HEK293 (cell line): ENCODE measurements around the gene LSS.

ENCODE experiments used
- CTCF ChIA-PET: fragments of 350-600 bp; formaldehyde crosslinking; extraction: SDS; loops from one replicate; lab custom pipeline; 2021; ENCODE audit warnings: antibody characterized with exemption; lab: Yijun Ruan, JAX
- POLR2A ChIA-PET: fragments of 300-600 bp; formaldehyde crosslinking; extraction: SDS; loops from one replicate; lab custom pipeline; 2020; ENCODE audit warnings: antibody characterized with exemption, inconsistent platforms; lab: Yijun Ruan, JAX
- H3K27ac ChIP-seq: fragments of 200-500 bp; sonication (Bioruptor generic); 2 replicates; pipeline ENCODE4 v1.5.1; 2014; ENCODE audit warnings: low read depth, low read length, control low read depth, inconsistent platforms; ENCODE audit errors: extremely low read depth
- H3K36me3 ChIP-seq, 2 experiments: fragments of 200-500 bp in 1 of 2; sonication (Bioruptor generic) in 1 of 2; 1 replicate in 1 of 2; 2 replicates in 1 of 2; pipeline ENCODE4 v1.5.1; 2014 to 2017; ENCODE audit warnings: inconsistent platforms in 2 of 2, low read length in 2 of 2; ENCODE audit not compliant: control insufficient read depth in 2 of 2, insufficient read depth in 1 of 2
- H3K4me1 ChIP-seq: fragments of 200-500 bp; sonication (Bioruptor generic); 2 replicates; pipeline ENCODE4 v1.5.1; 2014; ENCODE audit warnings: mild to moderate bottlenecking, low read length, inconsistent platforms; ENCODE audit not compliant: control insufficient read depth, insufficient read depth
- H3K4me3 ChIP-seq: 2 replicates; pipeline ENCODE4 v1.5.1; 2011; ENCODE audit warnings: low read depth, mild to moderate bottlenecking, control low read depth, low read length, moderate library complexity
- H3K9me3 ChIP-seq: fragments of 200-500 bp; sonication (Bioruptor generic); 2 replicates; pipeline ENCODE4 v1.5.1; 2014; ENCODE audit warnings: low read depth, low read length, inconsistent platforms; ENCODE audit not compliant: control insufficient read depth, insufficient read depth
- KLF8 ChIP-seq: fragments of 450-650 bp; formaldehyde crosslinking; IDR thresholded peaks from 2 replicates; pipeline ENCODE4 v1.5.1; 2016; ENCODE audit warnings: missing biosample characterization, missing genetic modification characterization
- SCRT2 ChIP-seq: fragments of 450-650 bp; formaldehyde crosslinking; IDR thresholded peaks from 2 replicates; pipeline ENCODE4 v1.5.1; 2016; ENCODE audit warnings: missing biosample characterization, missing genetic modification characterization
- TRIM28 ChIP-seq: IDR thresholded peaks from 2 replicates; pipeline ENCODE4 v1.6.1; 2011; ENCODE audit warnings: low read length, control low read depth, borderline replicate concordance
- ZNF10 ChIP-seq: fragments of 450-650 bp; formaldehyde crosslinking; IDR thresholded peaks from 2 replicates; pipeline ENCODE4 v1.5.1; 2017; ENCODE audit warnings: missing biosample characterization, missing genetic modification characterization
- ZNF132 ChIP-seq: fragments of 450-650 bp; formaldehyde crosslinking; IDR thresholded peaks from 2 replicates; pipeline ENCODE4 v1.5.1; 2017; ENCODE audit warnings: missing biosample characterization, missing genetic modification characterization, borderline replicate concordance
- ZNF211 ChIP-seq: fragments of 450-650 bp; formaldehyde crosslinking; IDR thresholded peaks from 2 replicates; pipeline ENCODE4 v1.5.1; 2016; ENCODE audit warnings: low read depth, missing biosample characterization, missing genetic modification characterization
- ZNF266 ChIP-seq: fragments of 450-650 bp; formaldehyde crosslinking; IDR thresholded peaks from 2 replicates; pipeline ENCODE4 v1.5.1; 2016; ENCODE audit warnings: missing biosample characterization, missing genetic modification characterization, low read depth
- ZNF302 ChIP-seq: fragments of 450-650 bp; formaldehyde crosslinking; IDR thresholded peaks from 2 replicates; pipeline ENCODE4 v1.5.1; 2016; ENCODE audit warnings: missing biosample characterization, missing genetic modification characterization, low read depth
- ZNF354C ChIP-seq: fragments of 450-650 bp; formaldehyde crosslinking; IDR thresholded peaks from 2 replicates; pipeline ENCODE4 v1.5.1; 2016; ENCODE audit warnings: missing biosample characterization, missing genetic modification characterization, low read depth, borderline replicate concordance
- ZNF510 ChIP-seq: fragments of 450-650 bp; formaldehyde crosslinking; IDR thresholded peaks from 2 replicates; pipeline ENCODE4 v1.5.1; 2018; ENCODE audit warnings: mild to moderate bottlenecking, missing genetic modification characterization, missing biosample characterization; ENCODE audit not compliant: insufficient replicate concordance
- ZNF600 ChIP-seq: fragments of 450-650 bp; formaldehyde crosslinking; IDR thresholded peaks from 2 replicates; pipeline ENCODE4 v1.5.1; 2016; ENCODE audit warnings: missing biosample characterization, missing genetic modification characterization
- ZNF623 ChIP-seq: fragments of 450-650 bp; formaldehyde crosslinking; IDR thresholded peaks from 2 replicates; pipeline ENCODE4 v1.5.1; 2016; ENCODE audit warnings: missing biosample characterization, missing genetic modification characterization
- ZNF658 ChIP-seq: fragments of 450-650 bp; formaldehyde crosslinking; IDR thresholded peaks from 2 replicates; pipeline ENCODE4; 2016; ENCODE audit warnings: missing biosample characterization, missing genetic modification characterization
- ZNF704 ChIP-seq: fragments of 450-650 bp; formaldehyde crosslinking; IDR thresholded peaks from 2 replicates; pipeline ENCODE4 v1.5.1; 2016; ENCODE audit warnings: missing biosample characterization, missing genetic modification characterization
- ZNF776 ChIP-seq: fragments of 450-650 bp; formaldehyde crosslinking; IDR thresholded peaks from 2 replicates; pipeline ENCODE4 v1.5.0; 2017; ENCODE audit warnings: missing biosample characterization, missing genetic modification characterization, borderline replicate concordance
- ZNF777 ChIP-seq: fragments of 450-650 bp; formaldehyde crosslinking; IDR thresholded peaks from 2 replicates; pipeline ENCODE4 v1.5.1; 2017; ENCODE audit warnings: missing biosample characterization, missing genetic modification characterization, borderline replicate concordance
- ZXDB ChIP-seq: fragments of 450-650 bp; formaldehyde crosslinking; IDR thresholded peaks from 2 replicates; pipeline ENCODE4 v1.5.1; 2016; ENCODE audit warnings: missing biosample characterization, missing genetic modification characterization
- TF ChIP-seq, protein P1 (sequence below): fragments of 450-650 bp; IDR thresholded peaks from 2 replicates; pipeline ENCODE4 v1.5.1; 2018; ENCODE audit warnings: missing biosample characterization, mild to moderate bottlenecking, missing genetic modification characterization

Gene LSS

DNA sequence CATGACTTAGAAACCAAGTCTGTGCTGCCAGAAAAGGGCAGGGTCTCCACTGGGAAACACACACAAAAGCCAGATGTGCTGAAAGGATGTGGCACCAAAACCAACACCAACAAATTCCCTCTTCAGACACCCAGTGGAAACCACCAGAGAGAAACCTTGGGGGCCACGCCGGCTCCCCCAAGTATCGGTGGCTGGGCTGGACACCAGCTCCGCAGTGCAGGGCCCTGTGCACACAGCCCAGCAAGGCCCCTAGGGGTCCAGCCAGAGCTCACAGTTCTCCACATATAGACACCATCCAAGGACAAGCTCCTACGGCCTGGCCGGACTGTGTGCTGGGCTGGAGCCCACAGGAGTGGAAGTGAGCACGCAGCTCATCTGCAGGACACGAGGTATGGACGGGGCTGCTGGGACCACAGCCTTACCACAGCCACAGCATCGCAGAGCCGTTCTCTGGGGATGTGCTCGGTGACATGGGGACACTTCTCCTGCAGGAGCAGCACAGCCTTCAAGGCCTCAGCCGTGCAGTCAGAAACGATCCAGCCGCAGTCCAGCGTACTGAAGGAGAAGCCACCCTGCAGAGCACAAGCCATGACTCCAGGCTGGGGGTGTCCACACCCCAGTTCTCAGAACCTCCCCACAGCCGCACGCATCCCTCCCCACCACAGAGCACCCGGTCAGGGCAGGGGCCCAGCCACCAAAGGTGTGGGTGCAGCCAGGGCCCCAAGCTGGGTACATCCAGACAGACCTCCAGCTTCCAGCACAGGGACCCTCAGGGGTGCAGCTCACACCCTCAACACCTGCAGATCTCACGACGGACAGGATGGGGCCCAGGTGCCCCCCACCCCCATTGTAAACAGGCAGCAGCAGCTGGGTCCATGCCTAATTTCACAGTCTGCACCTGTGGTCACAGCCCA lies 21.3 kb downstream of the LSS start (continued):
- TF ChIP-seq, protein P1, sequence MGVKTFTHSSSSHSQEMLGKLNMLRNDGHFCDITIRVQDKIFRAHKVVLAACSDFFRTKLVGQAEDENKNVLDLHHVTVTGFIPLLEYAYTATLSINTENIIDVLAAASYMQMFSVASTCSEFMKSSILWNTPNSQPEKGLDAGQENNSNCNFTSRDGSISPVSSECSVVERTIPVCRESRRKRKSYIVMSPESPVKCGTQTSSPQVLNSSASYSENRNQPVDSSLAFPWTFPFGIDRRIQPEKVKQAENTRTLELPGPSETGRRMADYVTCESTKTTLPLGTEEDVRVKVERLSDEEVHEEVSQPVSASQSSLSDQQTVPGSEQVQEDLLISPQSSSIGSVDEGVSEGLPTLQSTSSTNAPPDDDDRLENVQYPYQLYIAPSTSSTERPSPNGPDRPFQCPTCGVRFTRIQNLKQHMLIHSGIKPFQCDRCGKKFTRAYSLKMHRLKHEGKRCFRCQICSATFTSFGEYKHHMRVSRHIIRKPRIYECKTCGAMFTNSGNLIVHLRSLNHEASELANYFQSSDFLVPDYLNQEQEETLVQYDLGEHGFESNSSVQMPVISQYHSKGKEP (tag by site-specific recombination), result no peak
- TF ChIP-seq ZNF266 (tag by site-specific recombination) (no peak), ZNF623 (tag by site-specific recombination) (no peak), ZNF658 (tag by site-specific recombination) (no peak), ZNF777 (tag by site-specific recombination) (no peak)

DNA sequence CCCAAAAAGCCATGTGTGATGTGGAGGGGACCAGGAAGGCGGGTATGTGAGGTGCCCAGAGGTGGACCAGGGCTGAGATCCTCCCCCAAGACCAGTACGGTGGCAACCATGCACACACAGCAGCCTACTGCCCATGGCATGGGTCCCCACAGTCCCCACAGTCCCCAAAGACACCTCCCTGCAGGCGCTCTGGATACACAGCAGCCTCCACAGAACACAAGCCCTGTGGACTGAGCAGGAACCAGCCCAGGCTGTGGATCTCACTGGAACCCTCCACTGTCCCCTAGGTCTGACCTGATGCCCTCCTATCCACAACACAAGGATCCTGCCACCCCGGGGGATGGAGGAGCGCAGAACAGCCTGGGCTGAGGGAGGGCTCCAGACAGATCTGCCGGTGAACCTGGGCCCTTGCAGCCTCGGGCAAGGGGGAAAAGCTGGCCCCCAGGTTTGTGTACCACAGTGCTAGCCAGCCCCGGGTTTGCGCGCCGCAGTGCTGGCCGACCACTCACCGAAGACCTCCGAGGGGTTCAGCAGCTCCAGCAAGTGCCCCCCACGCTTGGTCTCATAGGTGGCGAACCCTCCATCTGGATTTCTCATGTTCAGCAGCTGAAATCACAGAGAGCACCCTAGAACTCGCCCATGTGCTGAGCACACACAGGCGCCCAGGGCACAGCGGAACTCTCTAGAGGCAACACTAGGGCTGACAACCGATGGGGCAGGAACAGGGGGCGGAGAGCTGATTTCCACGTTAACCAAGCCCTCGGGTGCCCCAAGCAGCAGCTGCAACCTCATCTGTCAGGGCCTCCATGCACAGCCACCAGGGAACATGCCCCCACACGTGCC lies 22.2 kb downstream of the LSS start:
- CTCF ChIA-PET, result interaction anchor here (0.7 kb wide), 1 partner anchor 22 kb away, joined by 3 read pairs; the partner anchor contains the start of gene LSS
- POLR2A ChIA-PET, result no interaction called here
- H3K36me3 ChIP-seq, result peaks cover 23 to 56% of the 10 kb centered on the region in 2 experiments
- H3K27ac ChIP-seq, result no peak overlapping the region
- no peak for TF ChIP-seq ZNF10 (tag by site-specific recombination)
- TF ChIP-seq ZNF132 (tag by site-specific recombination), result no peak
- no peak for TF ChIP-seq ZNF211 (tag by site-specific recombination)
- no peak for TF ChIP-seq KLF8 (tag by site-specific recombination)
- TF ChIP-seq ZNF704, result no peak
- TF ChIP-seq ZNF354C, result no peak
- TF ChIP-seq ZNF776 (tag by site-specific recombination), result no peak
- no peak for TF ChIP-seq SCRT2 (tag by site-specific recombination)
- no peak for TF ChIP-seq ZNF302 (tag by site-specific recombination)
- TF ChIP-seq ZXDB (tag by site-specific recombination), result no peak
- no peaks in the 10 kb centered on the region for H3K9me3 ChIP-seq
- H3K4me3 ChIP-seq, result no peak overlapping the region
- no peaks in the 10 kb centered on the region for H3K4me1 ChIP-seq

DNA sequence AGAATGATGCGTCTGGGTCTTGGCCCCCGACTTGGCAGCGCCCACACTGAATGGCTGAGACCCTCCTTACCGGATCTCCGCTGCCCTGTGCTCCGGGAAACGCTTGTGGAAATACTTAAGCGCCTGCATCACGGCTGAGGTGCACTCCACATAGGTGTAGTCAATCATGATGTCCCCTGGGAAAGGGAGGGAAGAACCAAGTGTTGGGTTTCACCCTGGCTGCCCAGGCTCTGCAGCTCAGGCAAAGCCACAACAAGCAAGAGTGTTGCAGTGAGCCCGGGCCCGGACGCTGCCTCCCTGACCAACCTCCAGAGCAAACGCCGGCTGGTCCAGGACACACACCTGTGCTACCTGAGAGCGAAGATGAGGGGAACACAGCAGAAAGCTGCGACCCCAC lies 22.8 kb downstream of the LSS start:
- ChIA-PET POLR2A (no interaction called here), CTCF (interaction anchor here (0.7 kb wide), 1 partner anchor 22 kb away, joined by 3 read pairs; the partner anchor contains the start of gene LSS)
- Histone ChIP-seq H3K9me3 (no peaks in the 10 kb centered on the region), H3K36me3 (peaks cover 23 to 56% of the 10 kb centered on the region in 2 experiments), H3K27ac (no peak overlapping the region), H3K4me3 (no peak overlapping the region), H3K4me1 (no peaks in the 10 kb centered on the region)
- TF ChIP-seq ZNF510 (tag by site-specific recombination) (no peak), ZNF600 (tag by site-specific recombination) (peak; percentile 27; the same call in 1 of the 2 replicates), TRIM28 (no peak)
- TF ChIP-seq, all 188 proteins: peak for 1
